ENCODE results near the gene SH2D1B. TPM values are rescaled to one million over a fixed set of nuclear protein-coding genes. Genes with fewer than 3 reads are reported as not detected.
"Not testable (repeated sequence)": the region's sequence is repeated elsewhere in the genome, so short reads cannot be mapped to it uniquely, and the experiment has no call there.

The SH2D1B gene, protein sequence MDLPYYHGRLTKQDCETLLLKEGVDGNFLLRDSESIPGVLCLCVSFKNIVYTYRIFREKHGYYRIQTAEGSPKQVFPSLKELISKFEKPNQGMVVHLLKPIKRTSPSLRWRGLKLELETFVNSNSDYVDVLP
- total RNA-seq (2014; rRNA removed; shearing (Covaris generic)) = not detected in 2 replicates
- polyA plus RNA-seq (2015; cell fraction: cytosol; rRNA removed) = not detected in 2 replicates
- polyA plus RNA-seq (2015; cell fraction: nucleus; rRNA removed) = 0.08 TPM in 1 of 2 replicates, not detected in the other

DNA sequence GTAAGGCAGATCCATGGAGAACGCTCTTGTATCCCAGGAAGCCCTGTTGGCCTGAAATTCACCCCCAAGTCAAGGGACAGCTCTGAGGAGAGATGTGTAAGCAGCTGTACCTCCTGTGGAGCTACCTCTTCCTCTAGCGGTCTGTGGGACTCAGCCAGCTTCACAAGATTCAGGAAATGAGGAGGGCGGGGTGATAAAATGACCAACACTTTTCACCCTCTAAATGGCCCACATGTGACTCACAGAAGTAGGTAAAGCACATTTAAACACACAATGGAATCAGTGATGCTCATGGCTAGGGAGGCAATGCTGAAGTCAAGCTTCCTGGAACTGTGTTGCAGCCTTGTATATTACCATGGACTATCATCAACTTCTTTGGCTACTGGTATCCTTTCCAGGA is at the start of gene SH2D1B:
Gene SH2D1B, minus strand, starts transcription at position 135 of the 400 bp plus-strand sequence. Its CDS starts 120 bp downstream, at position 15.
- no peak for DNase-seq (ENCODE audit: low read depth, low spot score)
- in situ Hi-C loops (cut with HindIII; ENCODE audit: low pct_unique_long_range_greater_than_20kb, low sequenced_read_pairs) = no loop called here

DNA sequence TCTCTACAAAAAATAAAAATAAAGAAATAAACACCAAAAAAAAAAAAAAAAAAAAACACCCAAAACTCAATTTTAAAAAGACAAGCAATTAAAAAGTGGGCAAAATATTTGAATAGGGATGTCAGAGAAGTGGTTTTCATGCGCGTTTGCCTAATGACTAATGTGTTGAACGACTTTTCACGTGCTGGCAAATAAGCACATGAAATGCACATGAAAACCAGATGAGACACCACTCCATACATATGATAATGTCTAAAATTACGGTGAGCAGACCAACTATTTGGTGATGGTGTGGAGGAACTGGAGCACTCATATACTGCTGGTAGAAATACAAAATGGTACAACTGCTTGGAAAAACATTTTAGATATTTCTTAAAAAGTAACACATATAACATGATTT is 46.3 kb upstream of the SH2D1B start:
- in situ Hi-C loops (cut with HindIII; ENCODE audit: low pct_unique_long_range_greater_than_20kb, low sequenced_read_pairs) = no loop called here

DNA sequence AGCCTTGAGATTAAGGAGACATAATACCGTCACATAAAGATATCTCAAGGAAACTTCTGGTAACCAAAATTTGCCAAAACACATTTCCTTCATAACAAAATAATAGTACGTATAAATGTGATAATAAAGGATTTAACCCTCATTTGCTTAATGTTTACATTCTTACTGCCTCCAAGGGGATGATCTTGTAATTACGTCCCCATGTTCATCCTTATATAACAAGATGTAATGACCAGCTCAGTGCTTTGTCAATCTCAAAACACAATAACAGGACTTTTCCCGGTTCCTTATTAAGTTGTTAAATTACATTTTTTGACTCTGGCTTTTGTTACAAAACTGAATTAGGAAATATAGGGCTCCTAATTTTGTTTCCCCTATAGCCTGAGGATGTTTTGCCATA is 44.4 kb upstream of the SH2D1B start:
- in situ Hi-C loops (cut with HindIII; ENCODE audit: low pct_unique_long_range_greater_than_20kb, low sequenced_read_pairs) = no loop called here
- DNase-seq (ENCODE audit: low read depth, low spot score) = no peak

More for the DNA sequence above, 46.3 kb upstream of the SH2D1B start:
- no peak for DNase-seq (ENCODE audit: low read depth, low spot score)

DNA sequence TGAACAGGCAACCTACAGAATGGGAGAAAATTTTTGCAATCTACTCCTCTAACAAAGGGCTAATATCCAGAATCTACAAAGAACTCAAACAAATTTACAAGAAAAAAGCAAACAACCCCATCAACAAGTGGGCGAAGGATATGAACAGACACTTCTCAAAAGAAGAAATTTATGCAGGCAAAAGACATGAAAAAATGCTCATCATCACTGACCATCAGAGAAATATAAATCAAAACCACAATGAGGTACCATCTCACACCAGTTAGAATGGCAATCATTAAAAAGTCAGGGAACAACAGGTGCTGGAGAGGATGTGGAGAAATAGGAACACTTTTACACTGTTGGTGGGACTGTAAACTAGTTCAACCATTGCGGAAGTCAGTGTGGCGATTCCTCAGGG is 42.4 kb upstream of the SH2D1B start:
- in situ Hi-C loops (cut with HindIII; ENCODE audit: low pct_unique_long_range_greater_than_20kb, low sequenced_read_pairs); DNase-seq (ENCODE audit: low read depth, low spot score): not testable (repeated sequence)

DNA sequence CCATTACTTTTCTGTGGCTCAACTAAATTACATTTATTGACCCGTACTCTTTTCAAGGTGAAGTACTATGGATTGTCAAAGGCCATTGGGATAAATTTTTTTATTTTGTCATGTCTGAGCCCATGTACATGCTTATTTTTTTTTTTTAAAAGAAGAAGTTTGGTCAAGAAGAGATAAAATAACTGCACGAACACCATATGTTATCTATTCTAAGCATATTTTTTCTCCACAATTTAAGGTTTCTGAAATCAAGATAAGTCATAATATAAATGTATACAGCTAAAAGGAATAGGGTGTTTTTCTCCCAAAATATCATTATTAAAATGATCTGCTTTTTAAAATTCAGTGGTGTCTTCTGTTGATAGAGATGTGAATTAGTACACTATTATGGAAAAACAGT is 35.0 kb upstream of the SH2D1B start:
- no peak for DNase-seq (ENCODE audit: low read depth, low spot score)

DNA sequence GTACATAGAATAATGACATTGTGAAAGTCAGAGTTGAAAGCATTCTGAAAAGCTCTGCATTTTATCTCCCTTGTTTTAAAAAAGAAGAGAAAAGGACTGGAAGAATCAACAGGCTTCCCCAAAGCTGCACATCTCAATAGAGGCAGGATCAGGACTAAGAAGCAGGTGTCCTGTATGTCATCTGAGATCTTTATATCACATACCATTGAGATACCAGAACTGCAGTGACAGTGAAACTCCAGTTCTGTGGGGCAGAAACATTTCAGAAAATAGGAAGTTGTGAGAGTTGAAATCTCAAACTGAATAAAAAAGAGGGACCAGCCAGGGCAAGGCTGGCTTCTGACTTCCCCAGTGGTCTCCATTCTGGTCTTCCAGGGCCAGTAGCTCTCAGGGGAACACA is 33.0 kb upstream of the SH2D1B start:
- no peak for DNase-seq (ENCODE audit: low read depth, low spot score)
- in situ Hi-C loops (cut with HindIII; ENCODE audit: low pct_unique_long_range_greater_than_20kb, low sequenced_read_pairs) = no loop called here

More for the DNA sequence above, 35.0 kb upstream of the SH2D1B start:
- in situ Hi-C loops (cut with HindIII; ENCODE audit: low pct_unique_long_range_greater_than_20kb, low sequenced_read_pairs) = no loop called here

DNA sequence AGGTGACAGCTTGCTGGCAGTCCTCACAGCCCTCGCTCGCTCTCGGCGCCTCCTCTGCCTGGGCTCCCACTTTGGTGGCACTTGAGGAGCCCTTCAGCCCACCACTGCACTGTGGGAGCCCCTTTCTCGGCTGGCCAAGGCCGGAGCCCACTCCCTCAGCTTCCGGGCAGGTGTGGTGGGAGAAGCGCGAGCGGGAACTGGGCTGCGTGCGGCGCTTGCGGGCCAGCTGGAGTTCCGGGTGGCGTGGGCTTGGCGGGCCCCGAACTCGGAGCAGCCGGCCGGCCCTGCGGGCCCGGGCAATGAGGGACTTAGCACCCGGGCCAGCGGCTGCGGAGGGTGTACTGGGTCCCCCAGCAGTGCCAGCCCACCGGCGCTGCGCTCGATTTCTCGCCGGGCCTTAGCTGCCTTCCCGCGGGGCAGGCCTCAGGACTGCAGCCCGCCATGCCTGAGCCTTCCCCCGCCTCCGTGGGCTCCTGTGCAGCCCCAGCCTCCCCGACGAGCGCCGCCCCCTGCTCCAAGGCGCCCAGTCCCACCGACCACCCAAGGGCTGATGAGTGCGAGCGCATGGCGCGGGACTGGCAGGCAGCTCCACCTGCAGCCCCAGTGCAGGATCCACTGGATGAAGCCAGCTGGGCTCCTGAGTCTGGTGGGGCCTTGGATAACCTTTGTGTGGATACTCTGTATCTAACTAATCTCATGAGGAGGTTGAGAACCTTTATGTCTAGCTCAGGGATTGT is 21.2 kb upstream of the SH2D1B start:
- in situ Hi-C loops (cut with HindIII; ENCODE audit: low pct_unique_long_range_greater_than_20kb, low sequenced_read_pairs); DNase-seq (ENCODE audit: low read depth, low spot score): not testable (repeated sequence)

DNA sequence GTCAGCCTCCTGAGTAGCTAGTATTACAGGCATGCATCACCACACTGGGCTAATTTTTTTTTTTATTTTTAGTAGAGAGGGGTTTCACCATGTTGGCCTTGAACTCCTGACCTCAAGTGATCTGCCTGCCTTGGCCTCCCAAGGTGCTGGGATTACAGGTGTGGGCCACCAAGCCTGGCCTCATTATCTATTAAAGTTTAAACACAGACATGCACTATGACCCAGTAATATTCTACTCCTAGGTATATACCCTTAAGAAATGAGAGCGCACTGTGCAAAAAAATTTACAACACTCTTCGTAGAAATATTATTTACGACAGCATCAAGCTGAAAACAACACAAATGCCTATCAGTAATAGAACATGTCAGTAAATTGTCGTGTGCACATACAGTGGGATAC is 18.6 kb upstream of the SH2D1B start:
- no peak for DNase-seq (ENCODE audit: low read depth, low spot score)
- in situ Hi-C loops (cut with HindIII; ENCODE audit: low pct_unique_long_range_greater_than_20kb, low sequenced_read_pairs) = no loop called here

DNA sequence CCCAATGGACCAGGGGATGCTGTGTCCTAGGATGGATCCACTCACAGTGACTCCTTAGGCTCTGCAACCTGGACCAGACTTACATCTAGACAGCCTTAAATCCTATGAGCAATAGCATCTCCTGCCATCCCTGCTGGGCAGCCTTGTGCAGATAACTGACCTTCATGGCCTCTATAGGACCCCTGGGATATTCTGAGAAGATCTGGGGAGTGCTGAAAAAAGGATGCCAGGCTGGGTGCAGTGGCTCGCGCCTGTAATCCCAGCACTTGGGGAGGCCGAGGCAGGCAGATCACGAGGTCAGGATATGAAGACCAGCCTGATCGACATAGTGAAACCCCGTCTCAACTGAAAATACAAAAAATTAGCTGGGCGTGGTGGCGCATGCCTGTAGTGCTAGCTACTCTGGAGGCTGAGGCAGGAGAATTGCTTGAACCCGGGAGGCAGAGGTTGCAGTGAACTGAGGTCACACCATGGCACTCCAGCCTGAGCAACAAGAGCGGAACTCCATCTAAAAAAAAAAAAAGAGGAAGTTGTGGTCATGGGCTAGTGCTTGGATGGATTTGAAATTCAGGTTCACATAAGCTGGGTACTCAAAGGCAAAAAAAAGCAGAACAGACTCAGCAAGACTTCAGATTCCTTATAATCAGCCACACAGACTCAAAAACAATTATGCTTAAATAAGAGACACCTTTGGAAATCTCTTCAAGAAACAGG is 10.9 kb upstream of the SH2D1B start:
- DNase-seq (ENCODE audit: low read depth, low spot score) = no peak
- in situ Hi-C loops (cut with HindIII; ENCODE audit: low pct_unique_long_range_greater_than_20kb, low sequenced_read_pairs) = no loop called here

DNA sequence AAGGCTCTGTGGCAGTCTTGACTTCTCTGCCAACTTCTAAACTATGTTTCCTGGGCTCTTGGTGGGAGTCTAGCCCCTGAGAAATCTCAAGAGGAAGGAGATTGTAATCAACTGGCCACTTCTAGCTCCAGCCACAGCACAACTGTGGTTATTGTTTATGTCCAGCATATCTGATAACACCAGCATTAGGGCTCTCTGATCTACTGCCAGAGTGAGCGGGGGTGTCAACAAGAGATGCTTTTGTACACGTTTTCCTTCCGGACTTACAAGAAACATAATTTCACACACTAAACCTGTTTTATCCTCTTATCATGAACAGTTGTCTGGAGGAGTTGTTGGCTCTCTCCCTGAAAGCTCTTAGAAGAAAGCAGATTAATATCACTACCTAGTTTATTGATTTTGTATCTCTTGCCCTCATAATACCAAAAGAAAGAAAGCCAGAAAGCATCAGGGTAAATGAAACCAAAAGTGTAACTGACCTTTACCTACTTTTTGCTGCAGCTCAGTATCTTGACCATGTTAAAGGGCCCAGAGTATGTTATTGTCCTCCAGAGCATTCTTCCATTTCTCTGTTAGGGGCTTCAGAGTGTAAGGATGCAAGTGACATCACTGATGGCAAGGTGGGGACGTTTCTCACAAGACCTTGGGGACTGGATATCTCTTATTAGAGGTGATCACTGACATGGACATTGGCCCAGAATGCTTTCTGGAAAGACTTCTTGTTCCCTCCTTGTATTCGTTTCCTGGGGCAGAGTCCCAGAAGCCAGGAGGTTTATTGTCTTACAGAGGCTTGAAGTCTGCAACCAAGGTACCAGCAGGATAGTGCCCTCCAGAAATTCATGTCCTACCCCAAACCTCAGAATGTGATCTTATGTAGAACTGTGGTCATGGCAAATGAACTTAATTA is 9.6 kb upstream of the SH2D1B start:
- in situ Hi-C loops (cut with HindIII; ENCODE audit: low pct_unique_long_range_greater_than_20kb, low sequenced_read_pairs) = no loop called here
- DNase-seq (ENCODE audit: low read depth, low spot score) = peak; percentile 58

DNA sequence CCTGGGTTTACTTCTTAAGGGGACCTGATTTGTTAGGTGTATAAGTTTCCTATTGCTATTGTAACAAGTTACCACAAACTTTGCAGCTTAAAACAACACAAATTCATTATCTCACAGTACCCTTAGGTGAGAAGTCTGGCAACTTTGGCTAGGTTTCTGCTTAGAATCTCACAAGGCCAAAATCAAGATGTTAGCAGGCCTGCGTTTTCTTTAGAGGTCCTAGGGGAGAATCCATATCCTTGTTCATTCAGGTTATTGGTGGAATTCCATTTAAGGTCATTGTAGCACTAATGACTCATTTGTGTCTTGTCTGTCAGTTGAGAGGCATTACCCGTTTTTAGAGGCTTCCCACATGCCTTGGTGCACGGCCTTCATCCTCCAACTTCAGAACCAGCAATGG is 8.2 kb upstream of the SH2D1B start:
- in situ Hi-C loops (cut with HindIII; ENCODE audit: low pct_unique_long_range_greater_than_20kb, low sequenced_read_pairs) = no loop called here
- DNase-seq (ENCODE audit: low read depth, low spot score) = no peak

DNA sequence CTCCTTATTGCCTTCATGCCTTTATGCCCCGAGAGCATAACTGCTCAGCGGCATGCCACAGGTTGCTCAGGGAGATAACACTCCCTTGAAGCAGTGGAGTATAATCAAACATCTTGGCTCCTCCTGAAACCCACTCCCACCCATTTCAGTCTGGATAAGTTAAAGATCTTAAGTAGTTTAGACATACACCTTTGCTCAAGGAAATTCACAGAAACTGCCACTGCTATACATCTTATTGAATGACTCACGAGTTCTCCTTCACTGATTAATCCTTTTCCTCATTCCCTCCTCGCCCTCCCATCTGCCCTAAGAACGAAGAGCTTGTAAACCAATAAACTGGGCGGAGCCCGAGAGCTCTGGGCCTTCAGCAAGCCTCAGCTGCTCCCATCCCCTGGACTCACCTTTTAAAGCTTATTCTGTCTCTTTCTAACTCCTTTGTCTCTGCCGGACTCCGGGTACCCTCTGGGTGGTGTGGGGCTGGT is 7.6 kb upstream of the SH2D1B start:
- DNase-seq (ENCODE audit: low read depth, low spot score); in situ Hi-C loops (cut with HindIII; ENCODE audit: low pct_unique_long_range_greater_than_20kb, low sequenced_read_pairs): not testable (repeated sequence)

DNA sequence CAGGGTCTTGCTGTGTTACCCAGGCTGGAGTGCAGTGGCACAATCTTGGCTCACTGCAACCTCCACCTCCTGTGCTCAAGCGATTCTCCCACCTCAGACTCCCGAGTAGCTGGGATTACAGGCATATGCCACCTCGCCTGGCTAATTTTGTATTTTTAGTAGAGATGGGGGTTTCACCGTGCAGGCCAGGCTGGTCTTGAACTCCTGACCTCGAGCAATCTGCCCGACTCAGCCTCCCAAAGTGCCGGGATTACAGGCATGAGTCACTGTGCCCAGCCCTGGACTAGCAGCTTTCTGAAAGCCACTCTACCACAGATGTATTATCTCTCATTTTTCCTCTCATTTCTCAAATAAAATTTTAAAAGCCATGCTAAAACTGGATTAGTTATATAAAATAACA is 6.6 kb upstream of the SH2D1B start:
- DNase-seq (ENCODE audit: low read depth, low spot score); in situ Hi-C loops (cut with HindIII; ENCODE audit: low pct_unique_long_range_greater_than_20kb, low sequenced_read_pairs): not testable (repeated sequence)

DNA sequence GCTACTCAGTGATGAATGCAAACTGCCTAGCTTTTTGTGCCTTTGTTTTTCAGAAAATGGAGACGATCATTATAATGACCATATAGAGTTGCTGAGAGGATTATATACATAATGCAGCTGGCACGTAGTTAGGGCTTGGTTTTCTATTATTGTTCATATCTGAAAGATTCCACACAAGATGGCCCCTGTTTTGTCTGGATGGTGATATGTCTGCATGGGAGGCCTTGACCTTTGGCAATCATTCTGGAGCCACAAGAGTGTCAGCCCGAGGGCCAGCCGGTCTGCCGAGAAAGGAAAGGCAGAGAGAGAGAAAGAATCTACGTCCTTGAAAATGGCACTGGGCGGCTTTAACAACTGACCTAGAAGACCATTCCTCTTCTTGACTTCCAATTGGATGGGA is 5.7 kb upstream of the SH2D1B start:
- no peak for DNase-seq (ENCODE audit: low read depth, low spot score)
- in situ Hi-C loops (cut with HindIII; ENCODE audit: low pct_unique_long_range_greater_than_20kb, low sequenced_read_pairs) = no loop called here

DNA sequence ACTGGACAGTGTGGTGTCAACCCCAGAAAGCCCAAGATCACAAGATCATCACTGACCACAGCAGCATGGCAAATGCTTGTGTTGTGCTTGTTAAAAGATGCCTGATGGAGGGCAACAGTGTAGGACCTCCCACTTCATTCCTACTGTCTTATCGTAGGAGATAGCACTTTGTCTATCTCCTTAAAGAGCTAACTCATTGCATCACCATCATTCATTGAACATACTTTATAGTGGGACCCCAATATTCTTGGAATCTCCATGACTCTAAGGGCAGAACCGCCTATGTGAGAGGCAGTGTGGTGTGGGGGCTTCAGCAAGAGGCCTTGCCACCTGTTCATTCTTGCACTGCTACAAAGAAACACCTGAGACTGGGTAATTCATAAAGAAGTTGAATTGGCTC is 5.0 kb upstream of the SH2D1B start:
- DNase-seq (ENCODE audit: low read depth, low spot score) = no peak
- in situ Hi-C loops (cut with HindIII; ENCODE audit: low pct_unique_long_range_greater_than_20kb, low sequenced_read_pairs) = no loop called here

DNA sequence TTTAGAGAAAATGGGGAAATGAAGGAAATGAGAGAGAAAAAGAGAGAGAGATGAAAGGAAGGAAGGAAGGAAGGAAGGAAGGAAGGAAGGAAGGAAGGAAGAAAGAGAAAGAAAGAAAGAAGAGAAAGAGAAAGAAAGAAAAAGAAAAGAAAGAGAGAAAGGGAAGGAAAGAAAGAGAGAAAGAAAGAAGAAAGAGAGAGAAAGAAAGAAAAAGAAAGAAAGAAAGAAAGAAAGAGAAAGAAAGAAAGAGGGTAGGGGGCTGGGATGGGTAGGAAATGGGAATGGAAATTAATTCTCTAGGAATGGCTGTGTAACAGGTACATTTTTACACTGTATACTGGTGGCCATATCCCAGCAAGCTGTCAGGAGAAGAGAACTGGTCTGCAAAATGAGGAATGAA is 4.3 kb upstream of the SH2D1B start:
- no peak for DNase-seq (ENCODE audit: low read depth, low spot score)
- in situ Hi-C loops (cut with HindIII; ENCODE audit: low pct_unique_long_range_greater_than_20kb, low sequenced_read_pairs) = no loop called here

DNA sequence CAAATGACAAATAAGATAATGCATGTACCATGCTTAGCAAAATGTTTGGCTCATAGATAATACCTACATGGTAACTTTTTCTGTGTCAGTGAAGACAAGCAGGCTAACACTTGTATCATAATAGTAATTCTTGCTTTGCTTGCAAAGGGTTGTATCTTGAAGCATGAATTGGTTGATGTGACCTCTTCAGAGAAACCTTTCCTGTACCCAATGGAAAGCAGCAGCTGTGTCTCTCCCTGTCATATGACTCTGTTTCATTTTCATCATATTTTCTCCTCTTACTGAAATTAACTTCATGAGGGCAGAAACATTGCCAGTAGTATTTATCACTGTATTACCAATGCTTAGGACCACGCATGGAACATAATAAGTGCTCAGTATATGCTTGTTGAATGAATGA is 4.4 kb downstream of the SH2D1B start:
- in situ Hi-C loops (cut with HindIII; ENCODE audit: low pct_unique_long_range_greater_than_20kb, low sequenced_read_pairs) = no loop called here
- DNase-seq (ENCODE audit: low read depth, low spot score) = no peak
